HEK293 (cell line): Measurements from ENCODE around the gene ACRBP.

Experiments
- CTCF ChIA-PET: fragments of 350-600 bp; formaldehyde crosslinking; extraction: SDS; loops from one replicate; lab custom pipeline; 2021; ENCODE audit warnings: antibody characterized with exemption; lab: Yijun Ruan, JAX
- POLR2A ChIA-PET: fragments of 300-600 bp; formaldehyde crosslinking; extraction: SDS; loops from one replicate; lab custom pipeline; 2020; ENCODE audit warnings: antibody characterized with exemption, inconsistent platforms; lab: Yijun Ruan, JAX
- H3K27ac ChIP-seq: fragments of 200-500 bp; sonication (Bioruptor generic); 2 replicates; pipeline ENCODE4 v1.5.1; 2014; ENCODE audit warnings: low read depth, low read length, control low read depth, inconsistent platforms; ENCODE audit errors: extremely low read depth
- H3K36me3 ChIP-seq, 2 experiments: fragments of 200-500 bp in 1 of 2; sonication (Bioruptor generic) in 1 of 2; 1 replicate in 1 of 2; 2 replicates in 1 of 2; pipeline ENCODE4 v1.5.1; 2014 to 2017; ENCODE audit warnings: inconsistent platforms in 2 of 2, low read length in 2 of 2; ENCODE audit not compliant: control insufficient read depth in 2 of 2, insufficient read depth in 1 of 2
- H3K4me1 ChIP-seq: fragments of 200-500 bp; sonication (Bioruptor generic); 2 replicates; pipeline ENCODE4 v1.5.1; 2014; ENCODE audit warnings: mild to moderate bottlenecking, low read length, inconsistent platforms; ENCODE audit not compliant: control insufficient read depth, insufficient read depth
- H3K4me3 ChIP-seq: 2 replicates; pipeline ENCODE4 v1.5.1; 2011; ENCODE audit warnings: low read depth, mild to moderate bottlenecking, control low read depth, low read length, moderate library complexity
- H3K9me3 ChIP-seq: fragments of 200-500 bp; sonication (Bioruptor generic); 2 replicates; pipeline ENCODE4 v1.5.1; 2014; ENCODE audit warnings: low read depth, low read length, inconsistent platforms; ENCODE audit not compliant: control insufficient read depth, insufficient read depth
- ELK4 ChIP-seq: IDR thresholded peaks from 2 replicates; pipeline ENCODE4 v1.6.1; 2011; ENCODE audit warnings: mild to moderate bottlenecking, low read depth, low read length, borderline replicate concordance
- GLIS2 ChIP-seq: fragments of 450-650 bp; formaldehyde crosslinking; IDR thresholded peaks from 2 replicates; pipeline ENCODE4 v1.5.1; 2016; ENCODE audit warnings: missing biosample characterization, missing genetic modification characterization
- IKZF3 ChIP-seq: fragments of 450-650 bp; IDR thresholded peaks from 2 replicates; pipeline ENCODE4 v1.5.0; 2018; ENCODE audit warnings: missing biosample characterization, mild to moderate bottlenecking, missing genetic modification characterization, moderate library complexity
- INSM2 ChIP-seq: fragments of 450-650 bp; formaldehyde crosslinking; IDR thresholded peaks from 2 replicates; pipeline ENCODE4 v1.5.1; 2016; ENCODE audit warnings: missing biosample characterization, missing genetic modification characterization
- SCRT1 ChIP-seq: fragments of 450-650 bp; formaldehyde crosslinking; IDR thresholded peaks from 2 replicates; pipeline ENCODE4 v1.5.1; 2016; ENCODE audit warnings: missing biosample characterization, missing genetic modification characterization, borderline replicate concordance
- SP3 ChIP-seq: fragments of 450-650 bp; formaldehyde crosslinking; IDR thresholded peaks from 2 replicates; pipeline ENCODE4 v1.5.1; 2016; ENCODE audit warnings: missing biosample characterization, missing genetic modification characterization
- WT1 ChIP-seq: fragments of 450-650 bp; formaldehyde crosslinking; IDR thresholded peaks from 2 replicates; pipeline ENCODE4 v1.5.1; 2016; ENCODE audit warnings: missing biosample characterization, missing genetic modification characterization
- ZBTB8A ChIP-seq: fragments of 450-650 bp; formaldehyde crosslinking; IDR thresholded peaks from 2 replicates; pipeline ENCODE4 v1.5.1; 2016; ENCODE audit warnings: missing biosample characterization, missing genetic modification characterization
- ZEB2 ChIP-seq: fragments of 450-650 bp; formaldehyde crosslinking; IDR thresholded peaks from 2 replicates; pipeline ENCODE4 v1.5.1; 2016; ENCODE audit warnings: missing biosample characterization, missing genetic modification characterization
- ZNF16 ChIP-seq: fragments of 450-650 bp; formaldehyde crosslinking; IDR thresholded peaks from 2 replicates; pipeline ENCODE4 v1.5.1; 2016; ENCODE audit warnings: low read depth, missing biosample characterization, missing genetic modification characterization
- ZNF169 ChIP-seq: fragments of 450-650 bp; formaldehyde crosslinking; IDR thresholded peaks from 2 replicates; pipeline ENCODE4 v1.5.1; 2016; ENCODE audit warnings: missing biosample characterization, missing genetic modification characterization
- ZNF362 ChIP-seq: fragments of 450-650 bp; formaldehyde crosslinking; IDR thresholded peaks from 2 replicates; pipeline ENCODE4 v1.5.1; 2016; ENCODE audit warnings: missing biosample characterization, missing genetic modification characterization
- ZNF404 ChIP-seq: fragments of 450-650 bp; formaldehyde crosslinking; IDR thresholded peaks from 2 replicates; pipeline ENCODE4 v1.5.1; 2017; ENCODE audit warnings: missing biosample characterization, missing genetic modification characterization
- ZNF426 ChIP-seq: fragments of 450-650 bp; formaldehyde crosslinking; IDR thresholded peaks from 2 replicates; pipeline ENCODE4 v1.5.1; 2017; ENCODE audit warnings: missing biosample characterization, missing genetic modification characterization, mild to moderate bottlenecking, inconsistent platforms, moderate library complexity
- ZNF510 ChIP-seq: fragments of 450-650 bp; formaldehyde crosslinking; IDR thresholded peaks from 2 replicates; pipeline ENCODE4 v1.5.1; 2018; ENCODE audit warnings: mild to moderate bottlenecking, missing genetic modification characterization, missing biosample characterization; ENCODE audit not compliant: insufficient replicate concordance
- ZNF558 ChIP-seq: fragments of 450-650 bp; formaldehyde crosslinking; IDR thresholded peaks from 2 replicates; pipeline ENCODE4 v1.5.1; 2016; ENCODE audit warnings: missing biosample characterization, missing genetic modification characterization
- ZNF560 ChIP-seq: fragments of 450-650 bp; formaldehyde crosslinking; IDR thresholded peaks from 2 replicates; pipeline ENCODE4 v1.5.1; 2017; ENCODE audit warnings: missing biosample characterization, missing genetic modification characterization, borderline replicate concordance
- ZNF571 ChIP-seq: fragments of 450-650 bp; formaldehyde crosslinking; IDR thresholded peaks from 2 replicates; pipeline ENCODE4 v1.5.0; 2017; ENCODE audit warnings: missing biosample characterization, missing genetic modification characterization
- ZNF621 ChIP-seq: fragments of 450-650 bp; formaldehyde crosslinking; IDR thresholded peaks from 2 replicates; pipeline ENCODE4 v1.5.1; 2017; ENCODE audit warnings: missing biosample characterization, missing genetic modification characterization
- ZNF623 ChIP-seq: fragments of 450-650 bp; formaldehyde crosslinking; IDR thresholded peaks from 2 replicates; pipeline ENCODE4 v1.5.1; 2016; ENCODE audit warnings: missing biosample characterization, missing genetic modification characterization
- ZNF626 ChIP-seq: fragments of 450-650 bp; sonication (Bioruptor Pico); formaldehyde crosslinking; IDR thresholded peaks from 2 replicates; pipeline ENCODE4 v1.5.1; 2018; ENCODE audit warnings: missing biosample characterization, missing genetic modification characterization, inconsistent platforms
- ZNF645 ChIP-seq: fragments of 450-650 bp; formaldehyde crosslinking; IDR thresholded peaks from 2 replicates; pipeline ENCODE4; 2016; ENCODE audit warnings: missing biosample characterization, missing genetic modification characterization
- ZNF677 ChIP-seq: fragments of 450-650 bp; IDR thresholded peaks from 2 replicates; pipeline ENCODE4 v1.5.0; 2018; ENCODE audit warnings: missing biosample characterization, mild to moderate bottlenecking, missing genetic modification characterization, moderate library complexity
- ZNF768 ChIP-seq: fragments of 450-650 bp; formaldehyde crosslinking; IDR thresholded peaks from 2 replicates; pipeline ENCODE4 v1.5.1; 2018; ENCODE audit warnings: missing biosample characterization, mild to moderate bottlenecking, missing genetic modification characterization
- ZNF785 ChIP-seq: fragments of 450-650 bp; formaldehyde crosslinking; IDR thresholded peaks from 2 replicates; pipeline ENCODE4 v1.5.1; 2016; ENCODE audit warnings: missing biosample characterization, missing genetic modification characterization

Gene ACRBP

GRCh38 chr12:6614513-6615172, 32.6 kb downstream of the ACRBP start:
- CTCF ChIA-PET: interaction anchor here (0.6 to 2.0 kb wide), 10 partner anchors 14 to 496 kb away, joined by 3 to 8 read pairs (median 3); partner anchors contain the start of gene MLF2
- Histone ChIP-seq H3K4me1 (peaks cover 14% of the 10 kb centered on the region), H3K36me3 (no peaks in the 10 kb centered on the region), H3K9me3 (no peaks in the 10 kb centered on the region), H3K27ac (peak overlapping the region; percentile 79), H3K4me3 (no peak overlapping the region)
- POLR2A ChIA-PET: interaction anchor here (0.5 to 2.6 kb wide), 11 partner anchors 14 to 278 kb away, joined by 3 to 30 read pairs (median 5); partner anchors contain the start of genes COPS7A, GAPDH, MLF2 and PTMS
- no peak for TF ChIP-seq ZNF623 (tag by site-specific recombination)
- no peak for TF ChIP-seq ZNF16
- no peak for TF ChIP-seq ZNF571 (tag by site-specific recombination)
- 0 out of 2 replicates have a peak, but pooled peaks have one; percentile 35 for TF ChIP-seq IKZF3
- TF ChIP-seq ZNF558 (tag by site-specific recombination): no peak
- no peak for TF ChIP-seq ZNF560 (tag by site-specific recombination)
- TF ChIP-seq WT1 (tag by site-specific recombination): no peak
- TF ChIP-seq ZNF645: no peak
- no peak for TF ChIP-seq ZNF677 (tag by site-specific recombination)

- H3K4me3 ChIP-seq: no peak overlapping the region
- ChIA-PET CTCF (interaction anchor here (0.6 to 2.0 kb wide), 10 partner anchors 14 to 497 kb away, joined by 3 to 8 read pairs (median 4); no protein-coding TSS in a partner anchor), POLR2A (interaction anchor here (0.5 to 2.6 kb wide), 19 partner anchors 9 to 696 kb away, joined by 3 to 30 read pairs (median 5); partner anchors contain the start of genes CDCA3, COPS7A, GAPDH and MLF2)
- no peaks in the 10 kb centered on the region for H3K36me3 ChIP-seq
- H3K9me3 ChIP-seq: no peaks in the 10 kb centered on the region
- peaks cover 14% of the 10 kb centered on the region for H3K4me1 ChIP-seq
- peak overlapping the region; percentile 79 for H3K27ac ChIP-seq
- TF ChIP-seq SP3 (tag by site-specific recombination) (peak; percentile 85), ZNF404 (tag by site-specific recombination) (no peak), WT1 (tag by site-specific recombination) (peak; percentile 79), ZNF768 (tag by site-specific recombination) (no peak), SCRT1 (peak; percentile 65; the same call in 1 of the 2 replicates), ZBTB8A (tag by site-specific recombination) (peak; percentile 84), ZNF785 (tag by site-specific recombination) (no peak), ZNF169 (tag by site-specific recombination) (no peak), INSM2 (tag by site-specific recombination) (peak; percentile 72), ZEB2 (tag by site-specific recombination) (peak; percentile 47), ELK4 (no peak), GLIS2 (peak; percentile 98), ZNF621 (tag by site-specific recombination) (no peak), ZNF426 (tag by site-specific recombination) (no peak), ZNF362 (no peak), ZNF626 (tag by site-specific recombination) (no peak), ZNF510 (no peak)
These were observed 33.3 kb downstream of the ACRBP start for GRCh38 chr12:6613776-6614512.
